Activated T-helper 17 cell treated with anti-CD3 and anti-CD28 coated beads, Interleukin-2, amount 50 U/mL, for 72 hours (primary cell): ENCODE results near the gene DOK3. TPM values are rescaled to one million over a fixed set of nuclear protein-coding genes. Genes with fewer than 3 reads are reported as not detected.

Experiments
- ATAC-seq: fragments of 150-1000 bp; cut with Tn5 transposase; replicated peaks from 2 replicates; pipeline ENCODE4 v1.10.0; 2021; ENCODE audit warnings: mild to moderate bottlenecking, moderate library complexity
- H3K27ac Mint-ChIP-seq: one replicate; pipeline ENCODE4 v1.8.0; 2022; ENCODE audit warnings: mixed read lengths
- H3K27me3 Mint-ChIP-seq: one replicate; pipeline ENCODE4 v1.8.0; 2022; ENCODE audit warnings: mixed read lengths
- H3K36me3 Mint-ChIP-seq: one replicate; pipeline ENCODE4 v1.8.0; 2022; ENCODE audit warnings: low read depth, mild to moderate bottlenecking, mixed read lengths
- H3K4me1 Mint-ChIP-seq: one replicate; pipeline ENCODE4 v1.8.0; 2022; ENCODE audit warnings: mixed read lengths
- H3K4me3 Mint-ChIP-seq: one replicate; pipeline ENCODE4 v1.8.0; 2022; ENCODE audit warnings: mild to moderate bottlenecking, mixed read lengths
- H3K9me3 Mint-ChIP-seq: one replicate; pipeline ENCODE4 v1.8.0; 2022; ENCODE audit warnings: mixed read lengths
- total RNA-seq, 2 donors: library from RNA; stranded (reverse); gene quantifications; one replicate each; pipeline ENCODE4 v1.2.3, GENCODE V29; 2022

DOK3 gene
- total RNA-seq: 10 to 100 TPM in 1 of 2 donors, 1 to 10 TPM in 1; 5.6 to 13.7 TPM

- Mint-ChIP-seq H3K9me3 (no peaks in the 10 kb centered on the region), H3K36me3 (peaks cover 38% of the 10 kb centered on the region)
Observed at GRCh38 chr5:177509381-177509951, at the start of gene DOK3. Gene DOK3 (minus strand): TSS chr5:177509826. CDS start chr5:177509540, 286 bp downstream.

GRCh38 chr5:177557796-177558195, 48.2 kb upstream of the DOK3 start:
- no peaks in the 10 kb centered on the region for H3K9me3 Mint-ChIP-seq
- ATAC-seq: no peak
- no peak overlapping the region for H3K27ac Mint-ChIP-seq
- H3K36me3 Mint-ChIP-seq: peaks cover 6% of the 10 kb centered on the region
- no peak overlapping the region for H3K4me3 Mint-ChIP-seq
- peaks cover 6% of the 10 kb centered on the region for H3K4me1 Mint-ChIP-seq
- no peaks in the 10 kb centered on the region for H3K27me3 Mint-ChIP-seq

More at GRCh38 chr5:177509381-177509951, at the start of gene DOK3:
- no peak for ATAC-seq
- Mint-ChIP-seq H3K4me1 (peaks cover 4% of the 10 kb centered on the region), H3K27me3 (no peaks in the 10 kb centered on the region), H3K4me3 (no peak within 1 kb of the TSS), H3K27ac (no peak within 1 kb of the TSS)

GRCh38 chr5:177557041-177557647, 47.5 kb upstream of the DOK3 start:
- Mint-ChIP-seq H3K36me3 (peaks cover 13% of the 10 kb centered on the region), H3K27ac (no peak overlapping the region), H3K9me3 (no peaks in the 10 kb centered on the region), H3K4me1 (peaks cover 12% of the 10 kb centered on the region), H3K27me3 (no peaks in the 10 kb centered on the region), H3K4me3 (no peak overlapping the region)
- no peak for ATAC-seq

GRCh38 chr5:177555665-177556064, 46.0 kb upstream of the DOK3 start:
- Mint-ChIP-seq H3K27ac (no peak overlapping the region), H3K4me3 (peak overlapping the region; percentile 91), H3K9me3 (no peaks in the 10 kb centered on the region), H3K36me3 (peaks cover 28% of the 10 kb centered on the region), H3K4me1 (peaks cover 16% of the 10 kb centered on the region), H3K27me3 (no peaks in the 10 kb centered on the region)
- ATAC-seq: no peak

GRCh38 chr5:177555228-177555627, 45.6 kb upstream of the DOK3 start:
- Mint-ChIP-seq H3K4me1 (peaks cover 16% of the 10 kb centered on the region), H3K27ac (peak overlapping the region; percentile 88), H3K27me3 (no peaks in the 10 kb centered on the region), H3K36me3 (peaks cover 32% of the 10 kb centered on the region), H3K9me3 (no peaks in the 10 kb centered on the region), H3K4me3 (peak overlapping the region; percentile 91)
- no peak for ATAC-seq

GRCh38 chr5:177554474-177555111, 45.0 kb upstream of the DOK3 start, which contains the start of gene FAM193B:
Gene FAM193B (minus strand): TSS chr5:177554563. CDS start chr5:177554458, 105 bp downstream.
- peak within 1 kb of the TSS; percentile 91 for H3K4me3 Mint-ChIP-seq
- H3K27ac Mint-ChIP-seq: peak within 1 kb of the TSS; percentile 88
- H3K4me1 Mint-ChIP-seq: peaks cover 16% of the 10 kb centered on the region
- peaks cover 35% of the 10 kb centered on the region for H3K36me3 Mint-ChIP-seq
- no peaks in the 10 kb centered on the region for H3K9me3 Mint-ChIP-seq
- H3K27me3 Mint-ChIP-seq: no peaks in the 10 kb centered on the region
- peak; percentile 99 for ATAC-seq

GRCh38 chr5:177553671-177554429, 44.2 kb upstream of the DOK3 start:
- Mint-ChIP-seq H3K36me3 (peaks cover 35% of the 10 kb centered on the region), H3K27ac (no peak overlapping the region), H3K9me3 (no peaks in the 10 kb centered on the region), H3K4me3 (peak overlapping the region; percentile 91), H3K27me3 (no peaks in the 10 kb centered on the region), H3K4me1 (peaks cover 16% of the 10 kb centered on the region)
- peak; percentile 51 for ATAC-seq

GRCh38 chr5:177552839-177553455, 43.3 kb upstream of the DOK3 start:
- H3K36me3 Mint-ChIP-seq: peaks cover 38% of the 10 kb centered on the region
- H3K27me3 Mint-ChIP-seq: no peaks in the 10 kb centered on the region
- peak overlapping the region; percentile 75 for H3K4me3 Mint-ChIP-seq
- peaks cover 16% of the 10 kb centered on the region for H3K4me1 Mint-ChIP-seq
- H3K9me3 Mint-ChIP-seq: no peaks in the 10 kb centered on the region
- H3K27ac Mint-ChIP-seq: peak overlapping the region; percentile 78
- no peak for ATAC-seq

GRCh38 chr5:177550122-177550521, 40.5 kb upstream of the DOK3 start:
- peaks cover 54% of the 10 kb centered on the region for H3K36me3 Mint-ChIP-seq
- H3K4me3 Mint-ChIP-seq: no peak overlapping the region
- H3K27ac Mint-ChIP-seq: no peak overlapping the region
- no peak for ATAC-seq
- no peaks in the 10 kb centered on the region for H3K9me3 Mint-ChIP-seq
- H3K4me1 Mint-ChIP-seq: peaks cover 16% of the 10 kb centered on the region
- H3K27me3 Mint-ChIP-seq: no peaks in the 10 kb centered on the region

- peaks cover 16% of the 10 kb centered on the region for H3K4me1 Mint-ChIP-seq
- H3K27ac Mint-ChIP-seq: no peak overlapping the region
- ATAC-seq: no peak
- H3K36me3 Mint-ChIP-seq: peaks cover 54% of the 10 kb centered on the region
- H3K9me3 Mint-ChIP-seq: no peaks in the 10 kb centered on the region
- H3K27me3 Mint-ChIP-seq: no peaks in the 10 kb centered on the region
- no peak overlapping the region for H3K4me3 Mint-ChIP-seq
Observed at GRCh38 chr5:177548495-177548894, 38.9 kb upstream of the DOK3 start.

GRCh38 chr5:177547736-177548135, 38.1 kb upstream of the DOK3 start:
- H3K36me3 Mint-ChIP-seq: peaks cover 50% of the 10 kb centered on the region
- H3K27ac Mint-ChIP-seq: no peak overlapping the region
- no peak for ATAC-seq
- H3K4me3 Mint-ChIP-seq: no peak overlapping the region
- H3K27me3 Mint-ChIP-seq: no peaks in the 10 kb centered on the region
- H3K9me3 Mint-ChIP-seq: no peaks in the 10 kb centered on the region
- H3K4me1 Mint-ChIP-seq: peaks cover 14% of the 10 kb centered on the region

GRCh38 chr5:177546258-177546741, 36.7 kb upstream of the DOK3 start:
- no peaks in the 10 kb centered on the region for H3K27me3 Mint-ChIP-seq
- no peak overlapping the region for H3K4me3 Mint-ChIP-seq
- peaks cover 10% of the 10 kb centered on the region for H3K4me1 Mint-ChIP-seq
- peaks cover 42% of the 10 kb centered on the region for H3K36me3 Mint-ChIP-seq
- H3K9me3 Mint-ChIP-seq: no peaks in the 10 kb centered on the region
- H3K27ac Mint-ChIP-seq: peak overlapping the region; percentile 7
- ATAC-seq: peak; percentile 50

GRCh38 chr5:177545487-177546257, 36.0 kb upstream of the DOK3 start:
- peaks cover 13% of the 10 kb centered on the region for H3K4me1 Mint-ChIP-seq
- H3K4me3 Mint-ChIP-seq: no peak overlapping the region
- ATAC-seq: no peak
- H3K36me3 Mint-ChIP-seq: peaks cover 41% of the 10 kb centered on the region
- no peaks in the 10 kb centered on the region for H3K9me3 Mint-ChIP-seq
- peak overlapping the region; percentile 7 for H3K27ac Mint-ChIP-seq
- H3K27me3 Mint-ChIP-seq: no peaks in the 10 kb centered on the region
